GM23338 (cell line): ENCODE measurements around the gene PRM3. TPM values are rescaled to one million over a fixed set of nuclear protein-coding genes. Genes with fewer than 3 reads are reported as not detected.

ENCODE experiments used
- ATAC-seq: fragments of 200-7000 bp; cut with Tn5 transposase; 3 replicates; pipeline ENCODE4 v1.9.1; 2020
- DNase-seq: peaks from one replicate; pipeline ENCODE4 v3.0.0-alpha.2; 2015; ENCODE audit warnings: low spot score
- H2AFZ ChIP-seq: fragments of 200-600 bp; sonication (generic); 2 replicates; pipeline ENCODE4 v1.8.0; 2016; ENCODE audit warnings: antibody characterized with exemption, mild to moderate bottlenecking, moderate library complexity
- H3F3A ChIP-seq: fragments of 200-600 bp; sonication (generic); replicated peaks from 2 replicates; pipeline ENCODE4 v1.8.0; 2017; ENCODE audit warnings: antibody characterized with exemption, mixed run types, low read depth
- H3K27ac ChIP-seq: fragments of 200-600 bp; sonication (generic); 2 replicates; pipeline ENCODE4 v1.6.1; 2016; ENCODE audit warnings: low read depth
- H3K27me3 ChIP-seq: fragments of 200-600 bp; sonication (generic); 2 replicates; pipeline ENCODE4 v1.8.0; 2016; ENCODE audit warnings: mild to moderate bottlenecking, mixed run types, moderate library complexity; ENCODE audit not compliant: insufficient read depth
- H3K36me3 ChIP-seq: fragments of 200-600 bp; sonication (generic); 2 replicates; pipeline ENCODE4 v1.8.0; 2016; ENCODE audit warnings: mild to moderate bottlenecking; ENCODE audit not compliant: insufficient read depth
- H3K4me1 ChIP-seq: fragments of 200-600 bp; sonication (generic); 2 replicates; pipeline ENCODE4 v1.8.0; 2016; ENCODE audit warnings: mild to moderate bottlenecking, moderate library complexity; ENCODE audit not compliant: insufficient read depth
- H3K4me2 ChIP-seq: fragments of 200-600 bp; sonication (generic); 2 replicates; pipeline ENCODE4 v1.7.1; 2017; ENCODE audit warnings: mixed run types
- H3K4me3 ChIP-seq: fragments of 200-600 bp; sonication (generic); 2 replicates; pipeline ENCODE4 v1.6.1; 2016; ENCODE audit warnings: mixed run types
- H3K79me2 ChIP-seq: fragments of 200-600 bp; sonication (generic); replicated peaks from 2 replicates; pipeline ENCODE4 v1.8.0; 2017; ENCODE audit warnings: mild to moderate bottlenecking; ENCODE audit not compliant: insufficient read depth
- H3K9me2 ChIP-seq: fragments of 200-600 bp; sonication (generic); 2 replicates; pipeline ENCODE4 v1.8.0; 2017; ENCODE audit not compliant: insufficient read depth
- H4K20me1 ChIP-seq: fragments of 200-600 bp; sonication (generic); replicated peaks from 2 replicates; pipeline ENCODE4 v1.8.0; 2017; ENCODE audit warnings: mild to moderate bottlenecking; ENCODE audit not compliant: insufficient read depth
- H3K27ac Mint-ChIP-seq: 2 replicates; pipeline ENCODE4 v1.8.0; 2020; ENCODE audit warnings: inconsistent platforms, mild to moderate bottlenecking, moderate library complexity, mixed read lengths
- H3K27me3 Mint-ChIP-seq: 3 replicates; pipeline ENCODE4 v1.8.0; 2022; ENCODE audit warnings: low read depth, mild to moderate bottlenecking, moderate library complexity, mixed read lengths, inconsistent platforms; ENCODE audit not compliant: insufficient read depth, poor library complexity
- H3K36me3 Mint-ChIP-seq: 3 replicates; pipeline ENCODE4 v1.8.0; 2021; ENCODE audit warnings: low read depth, mild to moderate bottlenecking, inconsistent platforms, moderate library complexity, mixed read lengths
- H3K4me1 Mint-ChIP-seq: 3 replicates; pipeline ENCODE4 v1.8.0; 2020; ENCODE audit warnings: mild to moderate bottlenecking, inconsistent platforms, mixed read lengths
- H3K4me3 Mint-ChIP-seq: 3 replicates; pipeline ENCODE4 v1.8.0; 2021; ENCODE audit warnings: moderate library complexity, mild to moderate bottlenecking, inconsistent platforms, mixed read lengths
- H3K9me3 Mint-ChIP-seq: 3 replicates; pipeline ENCODE4 v1.8.0; 2020; ENCODE audit warnings: moderate library complexity, mild to moderate bottlenecking, inconsistent platforms, mixed read lengths
- CREB1 ChIP-seq: fragments of 250-450 bp; sonication (Bioruptor Pico); IDR thresholded peaks from 2 replicates; pipeline ENCODE4 v1.5.0; 2020; ENCODE audit warnings: low read depth, mild to moderate bottlenecking, moderate library complexity
- CTCF ChIP-seq, 2 experiments: fragments of 200-600 bp in 1 of 2; sonication (generic) in 1 of 2; conservative IDR thresholded peaks; 2 replicates each; pipeline versions ENCODE4 v1.5.1 to v1.6.1; 2016 to 2017; ENCODE audit warnings: antibody characterized with exemption in 2 of 2, low read depth in 2 of 2, mild to moderate bottlenecking in 2 of 2, moderate library complexity in 1 of 2
- ETS1 ChIP-seq: IDR thresholded peaks from 2 replicates; pipeline ENCODE4 v1.6.1; 2016; ENCODE audit warnings: antibody characterized with exemption
- EZH2 ChIP-seq: fragments of 200-600 bp; sonication (generic); IDR thresholded peaks from one replicate; pipeline ENCODE4 v1.8.0; 2017; ENCODE audit warnings: antibody characterized with exemption, mild to moderate bottlenecking, low read depth; ENCODE audit not compliant: unreplicated experiment
- EZH2phosphoT487 ChIP-seq: fragments of 200-600 bp; sonication (generic); IDR thresholded peaks from one replicate; pipeline ENCODE4 v1.8.1; 2018; ENCODE audit warnings: antibody characterized with exemption; ENCODE audit not compliant: unreplicated experiment
- JUNB ChIP-seq: IDR thresholded peaks from one replicate; pipeline ENCODE4 v1.6.1; 2016; ENCODE audit warnings: antibody characterized with exemption; ENCODE audit not compliant: unreplicated experiment
- NANOG ChIP-seq: IDR thresholded peaks from 2 replicates; pipeline ENCODE4 v1.6.1; 2016; ENCODE audit warnings: antibody characterized with exemption, borderline replicate concordance
- POLR2AphosphoS5 ChIP-seq: IDR thresholded peaks from 2 replicates; pipeline ENCODE4 v1.6.1; 2016; ENCODE audit warnings: antibody characterized with exemption, low read depth
- REST ChIP-seq: IDR thresholded peaks from one replicate; pipeline ENCODE4 v1.6.1; 2018; ENCODE audit warnings: antibody characterized with exemption; ENCODE audit not compliant: unreplicated experiment
- STAT1 ChIP-seq: IDR thresholded peaks from one replicate; pipeline ENCODE4 v1.6.1; 2016; ENCODE audit warnings: antibody characterized with exemption; ENCODE audit not compliant: unreplicated experiment
- ZNF114 ChIP-seq: fragments of 250-450 bp; sonication (Bioruptor Pico); IDR thresholded peaks from 2 replicates; pipeline ENCODE4 v1.5.0; 2020; ENCODE audit warnings: mild to moderate bottlenecking, moderate library complexity
- ZNF462 ChIP-seq: fragments of 250-450 bp; sonication (Bioruptor Pico); IDR thresholded peaks from 2 replicates; pipeline ENCODE4 v1.5.0; 2020; ENCODE audit warnings: mild to moderate bottlenecking, moderate library complexity
- polyA plus RNA-seq: library from polyadenylated mRNA; unstranded; fragments of >200 nt; fragmentation: Nextera tagmentation; extraction: Ambion mirVana; gene quantifications from 2 replicates; pipeline ENCODE4 v1.2.1, GENCODE V29; 2016
- total RNA-seq: library from RNA; depleted of rRNA; stranded (reverse); fragments of >200 nt; shearing (Covaris generic); gene quantifications from 2 replicates; pipeline ENCODE4 v1.2.3, GENCODE V29; 2014

The PRM3 gene
- total and polyA plus RNA-seq, 2 experiments from 2014 or later = not detected

DNA sequence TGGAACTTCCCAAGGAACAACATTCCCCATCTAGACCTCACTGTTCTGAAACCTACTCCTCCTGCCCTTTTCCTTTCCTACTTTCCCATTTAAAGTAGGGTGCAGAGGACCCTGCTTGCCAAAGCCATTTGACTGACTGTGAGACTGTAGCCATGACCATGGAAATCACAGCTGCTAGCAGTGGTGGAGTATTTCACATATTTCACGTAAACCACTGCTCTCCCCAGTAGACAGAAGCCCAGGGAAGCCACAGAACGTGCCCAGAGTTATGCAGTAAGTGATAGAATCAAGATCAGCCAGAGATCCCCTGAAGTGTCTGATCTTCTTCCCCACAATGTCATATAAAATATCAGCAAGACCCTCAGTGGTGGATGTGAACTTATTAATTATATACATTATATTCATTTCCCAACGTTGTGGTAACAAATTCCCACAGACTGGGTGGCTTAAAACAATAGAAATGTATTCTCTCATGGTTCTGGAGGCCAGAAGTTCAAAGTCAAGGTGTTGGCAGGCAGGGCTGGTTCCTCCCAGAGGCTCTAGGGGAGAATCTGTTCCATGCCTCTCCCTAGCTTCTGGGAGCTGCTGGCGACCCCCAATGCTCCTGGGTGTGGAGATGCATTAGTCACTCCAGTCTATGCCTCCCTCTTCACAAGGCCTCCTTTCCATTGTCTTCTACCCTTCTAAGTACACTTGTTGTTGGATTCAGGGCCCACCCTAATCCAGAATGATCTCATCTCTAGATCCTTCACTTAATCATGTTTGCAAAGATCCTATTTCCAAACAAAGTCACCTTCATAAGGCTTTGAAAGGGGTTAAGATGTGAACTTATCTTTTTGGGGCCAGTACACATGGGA is 28.4 kb upstream of the PRM3 start:
- no peak overlapping the region for H3K4me3 ChIP-seq
- no peak overlapping the region for H3K4me2 ChIP-seq
- H4K20me1 ChIP-seq = no peaks in the 10 kb centered on the region
- no peak overlapping the region for H3K27ac Mint-ChIP-seq
- H3K27me3 ChIP-seq = no peaks in the 10 kb centered on the region
- H3K27ac ChIP-seq = no peak overlapping the region
- peaks cover 8% of the 10 kb centered on the region for H3K4me1 Mint-ChIP-seq
- TF ChIP-seq NANOG = no peak
- TF ChIP-seq ZNF114 (CRISPR knock-in tag) = no peak
- TF ChIP-seq ETS1 = no peak
- no peak for TF ChIP-seq CTCF (conservative IDR thresholded peaks at IDR 0.05; ENCODE audit: low read depth in 2 of 2)
- TF ChIP-seq STAT1 = no peak
- no peak for TF ChIP-seq EZH2phosphoT487
- TF ChIP-seq CREB1 (CRISPR knock-in tag) = no peak
- TF ChIP-seq REST = no peak
- TF ChIP-seq ZNF462 (CRISPR knock-in tag) = no peak
- TF ChIP-seq JUNB = no peak
- TF ChIP-seq EZH2 = no peak
- TF ChIP-seq POLR2AphosphoS5 = no peak
- H2AFZ ChIP-seq = peak overlapping the region; percentile 69; the same call in 1 of the 2 replicates
- H3F3A ChIP-seq = peaks cover 7% of the 10 kb centered on the region; the same call in 1 of the 2 replicates
- peaks cover 20% of the 10 kb centered on the region for H3K4me1 ChIP-seq
- H3K9me2 ChIP-seq = no peaks in the 10 kb centered on the region
- ATAC-seq (no peak), DNase-seq (no peak)
- H3K27me3 Mint-ChIP-seq = no peaks in the 10 kb centered on the region
- 0 out of 3 replicates have a peak, but pooled peaks cover 2% of the 10 kb centered on the region for H3K9me3 Mint-ChIP-seq
- no peaks in the 10 kb centered on the region for H3K36me3 ChIP-seq
- H3K36me3 Mint-ChIP-seq = no peaks in the 10 kb centered on the region; the same call in 2 of the 3 replicates
- no peak overlapping the region for H3K4me3 Mint-ChIP-seq
- no peaks in the 10 kb centered on the region for H3K79me2 ChIP-seq
